Right cardiac atrium (tissue), 5 donors: ENCODE measurements around the gene MRPS2. TPM values are rescaled to one million over a fixed set of nuclear protein-coding genes. Genes with fewer than 3 reads are reported as not detected.
"Not testable (repeated sequence)": the region's sequence is repeated elsewhere in the genome, so short reads cannot be mapped to it uniquely, and the experiment has no call there.

Experiments
- ATAC-seq, 2 donors: fragments of 200-7000 bp; cut with Tn5 transposase; one replicate each; pipeline versions ENCODE4 v1.8.0 to v1.9.1; 2020; ENCODE audit warnings: moderate library complexity in 2 of 2, mild to moderate bottlenecking in 1 of 2
- DNase-seq, 3 donors: peaks; one replicate each; pipeline ENCODE4 v3.0.0-alpha.2; 2020
- H3K27ac ChIP-seq: one replicate; pipeline ENCODE4 v1.5.1; 2013; ENCODE audit warnings: mild to moderate bottlenecking, low read length, control low read depth, moderate library complexity
- H3K27me3 ChIP-seq: one replicate; pipeline ENCODE4 v1.6.1; 2013; ENCODE audit not compliant: control insufficient read depth, insufficient read depth
- H3K4me1 ChIP-seq: one replicate; pipeline ENCODE4 v1.6.1; 2013; ENCODE audit warnings: low read length; ENCODE audit not compliant: control insufficient read depth, insufficient read depth
- H3K4me3 ChIP-seq: one replicate; pipeline ENCODE4 v1.5.1; 2013; ENCODE audit warnings: low read length, control low read depth
- H3K9me3 ChIP-seq: one replicate; pipeline ENCODE4 v1.6.1; 2013; ENCODE audit warnings: low read length; ENCODE audit not compliant: control insufficient read depth
- WGBS: extraction: QIAGEN DNeasy Blood & Tissue Kit; methylation state at CpG from one replicate; pipeline ENCODE4 v1.1.7; 2013; 5-methylcytosine and 5-hydroxymethylcytosine counted together
- intact Hi-C, 4 donors: fragments of 100-400 bp; cut with DNase I; formaldehyde crosslinking; loops; one replicate each; pipeline versions ENCODE4 v1.11.0 to v1.14.0; 2022 to 2023
- polyA plus RNA-seq: library from polyadenylated mRNA; stranded (reverse); fragments of 200-250 nt; gene quantifications from one replicate; pipeline ENCODE4 v1.2.3, GENCODE V29; 2013
- total RNA-seq, 4 donors: library from RNA; stranded (reverse); fragmentation: NEBNext Ultra II Directional; extraction: Animal tissue kit (Norgen Biotek cat#: 25700); gene quantifications; one replicate each; pipeline ENCODE4 v1.2.1, GENCODE V29; 2021
- donor health status: healthy with polysubstance abuse.
- donor health status: DM: no; HTN: yes; CAD: no.
- donor health status: DM: no; HTN: no; CAD: no.
- donor health status: DM: no; HTN: yes; CAD: no; lungs with severe emphysema.
- donor health status: DM: yes; HTN: yes; CAD: no.

MRPS2 gene
- total and polyA plus RNA-seq, 5 donors = 27.1 to 48.9 (median 38.1) TPM

DNA sequence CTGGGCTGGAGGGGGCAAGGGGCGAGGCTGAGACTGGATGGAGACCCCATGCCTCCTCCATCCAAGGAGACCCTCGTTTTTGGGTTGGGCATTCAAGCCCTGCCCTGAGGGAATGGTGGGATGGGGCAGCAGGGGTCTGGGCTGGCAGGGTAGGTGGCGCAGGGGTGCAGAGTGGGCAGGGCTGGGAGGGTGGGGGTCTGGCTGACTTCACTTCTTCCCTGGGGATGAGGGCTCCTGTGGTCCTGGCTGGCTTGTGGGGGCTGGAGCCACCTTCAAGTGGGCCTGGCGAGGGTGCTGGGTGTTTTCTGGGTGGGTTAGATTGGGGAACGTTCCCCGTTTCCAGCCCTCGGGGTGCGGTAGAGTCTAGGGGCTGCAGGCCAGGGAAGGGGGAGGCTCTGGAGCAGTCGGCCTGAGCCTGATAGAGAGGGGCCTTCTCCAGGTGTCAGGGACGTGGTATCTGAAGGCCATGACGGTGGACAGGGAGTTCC, 21.2 kb downstream of the MRPS2 start:
- H3K4me1 ChIP-seq = no peaks in the 10 kb centered on the region
- no peak for DNase-seq
- intact Hi-C loops = no loop called here

GRCh38 chr9:135522137-135522877, 21.8 kb downstream of the MRPS2 start:
- no peak for ATAC-seq
- Histone ChIP-seq H3K27ac (no peak overlapping the region), H3K27me3 (no peaks in the 10 kb centered on the region), H3K4me3 (no peak overlapping the region), H3K4me1 (no peaks in the 10 kb centered on the region), H3K9me3 (no peaks in the 10 kb centered on the region)
- WGBS = 71% methylated on average over 16 of the region's 16 CpGs
- no peak for DNase-seq
- intact Hi-C loops = no loop called here

More for the DNA sequence above, 21.2 kb downstream of the MRPS2 start:
- no peaks in the 10 kb centered on the region for H3K27me3 ChIP-seq
- no peak for ATAC-seq
- WGBS = 77% methylated on average over 10 of the region's 11 CpGs
- H3K27ac ChIP-seq = no peak overlapping the region
- no peak overlapping the region for H3K4me3 ChIP-seq
- H3K9me3 ChIP-seq = no peaks in the 10 kb centered on the region

DNA sequence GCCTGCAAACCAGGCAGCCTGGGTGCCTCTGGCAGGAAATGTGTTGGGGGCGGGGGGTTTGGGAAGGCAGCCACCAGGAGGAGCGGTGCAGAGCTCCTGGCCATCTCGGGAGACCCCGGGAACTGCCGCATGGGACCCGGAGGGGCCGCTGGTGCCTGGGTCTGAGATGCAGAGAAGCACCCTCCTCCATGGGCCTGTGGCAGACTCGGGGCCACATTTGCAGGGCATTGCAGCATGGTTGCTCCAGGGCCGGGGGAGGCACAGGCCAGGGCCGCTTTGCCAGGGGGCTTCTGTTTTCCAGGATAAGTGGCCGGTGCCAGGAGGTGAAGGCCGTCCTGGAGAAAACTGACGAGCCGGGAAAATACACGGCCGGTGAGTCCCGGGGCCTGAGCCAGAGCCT, 22.4 kb downstream of the MRPS2 start:
- intact Hi-C loops = no loop called here
- ATAC-seq (no peak), DNase-seq (no peak)
- Histone ChIP-seq H3K27ac (no peak overlapping the region), H3K4me3 (no peak overlapping the region), H3K4me1 (no peaks in the 10 kb centered on the region), H3K9me3 (no peaks in the 10 kb centered on the region), H3K27me3 (no peaks in the 10 kb centered on the region)
- WGBS = 63% methylated on average over 17 of the region's 17 CpGs

DNA sequence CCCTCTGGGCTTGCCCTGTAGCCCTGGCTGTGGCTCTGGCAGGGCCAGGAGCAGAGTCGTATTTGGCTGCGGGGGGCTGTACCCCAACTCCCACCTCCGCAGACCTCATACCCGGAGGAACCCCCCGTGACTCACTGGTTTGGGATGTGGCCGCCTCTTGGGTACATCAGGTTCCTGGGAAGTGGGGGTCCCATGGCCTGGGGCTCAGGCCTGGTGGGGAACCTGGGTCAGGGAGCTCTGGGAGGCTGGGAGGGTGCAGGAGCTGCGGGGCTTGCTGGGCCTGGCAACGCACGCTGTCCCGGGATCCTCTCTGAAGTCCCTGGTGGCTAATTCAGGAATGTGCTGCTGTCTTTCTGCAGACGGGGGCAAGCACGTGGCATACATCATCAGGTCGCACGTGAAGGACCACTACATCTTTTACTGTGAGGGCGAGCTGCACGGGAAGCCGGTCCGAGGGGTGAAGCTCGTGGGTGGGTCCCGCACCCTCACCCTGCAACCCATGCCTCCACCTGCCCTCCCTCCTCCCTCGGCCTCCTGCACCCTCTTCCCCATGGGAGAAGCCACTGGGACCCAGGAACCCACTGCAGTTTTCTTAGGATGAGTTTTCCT, 23.1 kb downstream of the MRPS2 start:
- Histone ChIP-seq H3K27me3 (no peaks in the 10 kb centered on the region), H3K27ac (no peak overlapping the region), H3K9me3 (no peaks in the 10 kb centered on the region), H3K4me1 (no peaks in the 10 kb centered on the region), H3K4me3 (no peak overlapping the region)
- WGBS = 65% methylated on average over 21 of the region's 21 CpGs
- ATAC-seq (no peak), DNase-seq (no peak)
- intact Hi-C loops = no loop called here

DNA sequence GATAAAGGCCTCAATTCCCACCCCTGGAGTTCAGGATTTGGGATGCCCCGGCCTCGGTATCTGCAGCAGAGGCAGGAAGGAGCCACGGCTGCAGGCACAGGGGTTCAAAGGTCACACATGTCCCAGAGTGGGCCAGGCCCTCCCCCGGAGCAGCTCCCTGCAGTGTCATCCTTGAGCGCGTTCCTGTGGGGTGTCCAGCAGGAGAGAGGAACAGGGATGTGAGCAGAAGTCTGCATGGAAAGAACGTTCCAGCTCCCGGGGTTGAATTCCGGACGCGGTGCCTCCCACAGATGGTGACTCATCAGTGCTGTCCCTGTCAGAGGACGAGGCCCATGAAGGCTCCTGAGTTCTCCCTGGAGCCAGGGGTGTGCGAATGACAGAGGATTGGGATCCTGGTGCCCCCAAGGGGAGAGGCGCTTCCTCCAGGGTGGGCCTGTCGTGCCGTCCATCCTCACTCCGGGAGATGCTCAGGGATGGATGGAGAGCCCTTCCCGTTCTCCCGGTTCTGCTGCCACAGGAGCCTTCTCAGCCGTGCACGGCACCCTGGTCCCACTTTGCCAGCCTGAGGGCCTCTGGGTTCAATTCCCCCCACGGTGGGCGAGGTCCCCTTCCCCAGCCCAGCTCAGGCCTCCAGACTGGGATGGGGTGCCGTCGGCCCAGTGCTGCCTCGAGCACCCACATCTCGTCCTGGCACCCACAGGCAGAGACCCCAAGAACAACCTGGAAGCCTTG, 23.8 kb downstream of the MRPS2 start:
- Histone ChIP-seq H3K27ac (no peak overlapping the region), H3K9me3 (no peaks in the 10 kb centered on the region), H3K27me3 (no peaks in the 10 kb centered on the region), H3K4me3 (no peak overlapping the region), H3K4me1 (no peaks in the 10 kb centered on the region)
- WGBS = 56% methylated on average over 27 of the region's 27 CpGs
- ATAC-seq (no peak), DNase-seq (no peak)
- intact Hi-C loops = no loop called here

DNA sequence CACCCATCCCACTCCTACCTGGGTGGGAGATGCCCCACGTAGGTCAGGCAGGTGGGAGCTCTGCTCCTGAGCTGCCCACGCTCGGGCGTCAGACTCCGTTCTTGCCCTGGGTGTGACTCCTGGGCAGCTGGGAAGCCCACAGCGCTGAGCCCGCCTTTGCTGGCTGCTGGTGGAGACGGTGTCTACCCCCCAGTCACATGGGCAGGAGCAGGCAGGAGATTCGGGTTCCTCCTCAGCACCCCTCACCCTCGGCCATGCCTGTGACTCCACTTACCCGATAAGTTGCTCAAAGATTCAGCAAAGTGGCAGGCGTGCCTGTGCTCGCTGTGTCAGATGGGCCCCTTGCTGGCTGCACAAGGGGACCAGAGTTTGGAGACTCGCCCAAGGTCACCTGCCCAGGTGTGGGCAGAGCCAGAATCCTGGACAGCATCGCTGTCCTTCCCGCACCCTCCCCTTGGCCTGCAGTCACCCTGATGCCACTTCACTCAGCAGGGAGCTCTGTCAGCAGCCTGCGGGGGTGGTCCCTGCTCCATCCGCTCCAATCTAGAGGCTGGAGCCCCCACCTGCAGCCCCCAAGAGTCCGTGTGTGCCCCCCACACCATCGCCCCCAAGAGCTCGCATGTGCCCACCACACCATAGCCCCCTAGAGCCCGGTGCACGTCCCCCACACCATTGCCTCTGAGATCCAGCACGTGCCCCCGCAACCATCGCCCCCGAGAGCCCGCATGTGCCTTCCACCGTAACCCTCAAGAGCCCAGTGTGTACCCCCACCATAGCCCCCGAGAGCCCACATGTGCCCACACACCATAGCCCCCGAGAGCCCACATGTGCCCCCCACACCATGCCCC, 25.0 kb downstream of the MRPS2 start:
- H3K9me3 ChIP-seq = no peaks in the 10 kb centered on the region
- no peaks in the 10 kb centered on the region for H3K27me3 ChIP-seq
- 82% methylated on average over 31 of the region's 31 CpGs for WGBS

DNA sequence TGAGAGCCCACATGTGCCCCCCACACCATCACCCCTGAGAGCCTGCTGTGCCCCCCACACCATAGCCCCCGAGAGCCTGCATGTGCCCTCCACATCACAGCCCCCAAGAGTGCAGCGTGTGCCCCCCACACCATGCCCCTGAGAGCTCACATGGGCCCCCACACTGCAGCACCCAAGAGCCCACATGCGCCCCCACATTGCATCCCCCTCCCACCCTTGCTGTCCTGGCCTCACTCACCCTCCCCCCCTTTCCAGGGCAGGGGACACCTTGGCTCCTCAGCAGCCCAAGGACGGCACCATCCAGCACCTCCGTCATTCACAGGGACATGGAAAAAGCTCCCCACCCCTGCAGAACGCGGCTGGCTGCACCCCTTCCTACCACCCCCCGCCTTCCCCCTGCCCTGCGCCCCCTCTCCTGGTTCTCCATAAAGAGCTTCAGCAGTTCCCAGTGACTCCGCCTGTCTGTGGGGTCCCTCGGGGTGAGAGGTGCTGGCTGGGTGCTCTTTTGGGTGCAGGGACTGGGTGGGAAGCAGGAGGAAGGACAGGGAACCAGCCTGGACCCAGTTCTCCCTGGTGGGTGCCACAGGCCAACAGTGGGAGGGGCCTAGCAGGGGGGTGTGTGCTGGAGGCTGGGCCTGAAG, 25.7 kb downstream of the MRPS2 start:
- intact Hi-C loops = no loop called here
- Histone ChIP-seq H3K4me3 (no peak overlapping the region), H3K4me1 (no peaks in the 10 kb centered on the region), H3K9me3 (no peaks in the 10 kb centered on the region), H3K27ac (no peak overlapping the region), H3K27me3 (no peaks in the 10 kb centered on the region)
- 67% methylated on average over 11 of the region's 11 CpGs for WGBS
- no peak for ATAC-seq
- DNase-seq = no peak

More for the DNA sequence above, 25.0 kb downstream of the MRPS2 start:
- Histone ChIP-seq H3K27ac (no peak overlapping the region), H3K4me1 (no peaks in the 10 kb centered on the region), H3K4me3 (no peak overlapping the region)
- no peak for DNase-seq
- ATAC-seq = no peak
- intact Hi-C loops = no loop called here

- intact Hi-C loops = no loop called here
- DNase-seq (no peak), ATAC-seq (no peak)
- Histone ChIP-seq H3K27me3 (no peaks in the 10 kb centered on the region), H3K4me1 (no peaks in the 10 kb centered on the region), H3K27ac (no peak overlapping the region), H3K4me3 (no peak overlapping the region), H3K9me3 (no peaks in the 10 kb centered on the region)
- 66% methylated on average over 30 of the region's 30 CpGs for WGBS
These were observed 26.5 kb downstream of the MRPS2 start for GRCh38 chr9:135526730-135527571.

DNA sequence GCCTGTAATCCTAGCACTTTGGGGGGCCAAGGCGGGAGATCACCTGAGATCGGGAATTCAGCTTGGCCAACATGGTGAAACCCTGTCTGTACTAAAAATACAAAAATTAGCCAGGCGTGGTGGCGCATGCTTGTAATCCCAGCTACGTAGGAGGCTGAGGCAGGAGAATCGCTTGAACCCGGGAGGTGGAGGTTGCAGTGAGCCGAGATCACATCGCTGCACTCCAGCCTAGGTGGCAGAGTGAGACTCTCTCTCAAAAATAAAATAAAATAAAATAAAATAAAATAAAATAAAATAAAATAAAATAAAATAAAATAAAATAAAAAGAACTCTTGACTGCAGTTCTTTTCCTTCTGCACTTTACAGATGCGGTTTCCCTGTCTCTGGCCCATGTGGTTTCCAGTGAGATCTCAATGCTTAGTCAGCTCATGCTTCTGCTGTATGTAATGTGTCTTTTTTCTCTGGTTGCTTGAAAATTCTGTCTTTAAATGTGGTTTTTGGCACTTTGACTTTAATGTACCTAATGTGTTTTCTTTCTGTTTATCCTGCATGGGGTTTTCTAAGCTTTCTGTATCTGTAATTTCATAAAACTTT, 28.5 kb downstream of the MRPS2 start:
- DNase-seq, ATAC-seq, H3K9me3 ChIP-seq, H3K4me3 ChIP-seq, H3K27ac ChIP-seq, H3K27me3 ChIP-seq, intact Hi-C loops, H3K4me1 ChIP-seq: not testable (repeated sequence)
- WGBS = 97% methylated on average over 10 of the region's 10 CpGs
